Right lobe of liver (tissue), 4 donors: ENCODE measurements around the gene PRKCZ.

Source experiments
- POLR2A ChIP-seq: fragments of 450-650 bp; IDR thresholded peaks from one replicate; pipeline ENCODE4 v1.6.1; 2017; ENCODE audit warnings: antibody characterized with exemption, mild to moderate bottlenecking
- TF ChIP-seq, protein P1 (sequence below), 4 donors: fragments of 200-600 bp in 3 of 4; fragments of 450-650 bp in 1 of 4; IDR thresholded peaks; one replicate each; pipeline versions ENCODE4 v1.5.1 to v1.8.0; 2016 to 2022; ENCODE audit warnings: antibody characterized with exemption in 4 of 4, mild to moderate bottlenecking in 2 of 4
- donor health status: DM: no; HTN: no; CAD: no.
- donor health status: DM: no; HTN: no; CAD: no.
- donor health status: DM: no; HTN: yes; CAD: no.

DNA sequence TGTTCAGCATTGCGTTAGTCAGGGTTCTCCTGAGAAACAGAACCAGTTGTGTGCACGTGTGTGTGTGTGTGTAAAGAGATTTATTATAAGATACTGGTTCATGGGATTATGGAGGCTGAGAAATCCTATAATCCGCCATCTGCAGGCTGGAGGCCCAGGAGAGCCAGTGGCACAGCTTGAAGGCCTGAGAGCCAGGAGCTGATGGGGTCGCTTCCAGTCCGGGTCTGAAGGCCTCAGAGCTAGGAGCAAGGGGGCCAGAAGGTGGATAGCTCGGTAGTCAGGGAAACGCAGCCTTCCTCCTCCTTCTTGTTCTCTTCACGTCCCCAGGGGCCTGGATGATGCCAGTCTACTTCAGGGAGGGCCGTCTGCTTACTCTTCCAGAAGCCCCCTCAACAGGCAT is 106.7 kb downstream of the PRKCZ start:
- TF ChIP-seq, protein P1, sequence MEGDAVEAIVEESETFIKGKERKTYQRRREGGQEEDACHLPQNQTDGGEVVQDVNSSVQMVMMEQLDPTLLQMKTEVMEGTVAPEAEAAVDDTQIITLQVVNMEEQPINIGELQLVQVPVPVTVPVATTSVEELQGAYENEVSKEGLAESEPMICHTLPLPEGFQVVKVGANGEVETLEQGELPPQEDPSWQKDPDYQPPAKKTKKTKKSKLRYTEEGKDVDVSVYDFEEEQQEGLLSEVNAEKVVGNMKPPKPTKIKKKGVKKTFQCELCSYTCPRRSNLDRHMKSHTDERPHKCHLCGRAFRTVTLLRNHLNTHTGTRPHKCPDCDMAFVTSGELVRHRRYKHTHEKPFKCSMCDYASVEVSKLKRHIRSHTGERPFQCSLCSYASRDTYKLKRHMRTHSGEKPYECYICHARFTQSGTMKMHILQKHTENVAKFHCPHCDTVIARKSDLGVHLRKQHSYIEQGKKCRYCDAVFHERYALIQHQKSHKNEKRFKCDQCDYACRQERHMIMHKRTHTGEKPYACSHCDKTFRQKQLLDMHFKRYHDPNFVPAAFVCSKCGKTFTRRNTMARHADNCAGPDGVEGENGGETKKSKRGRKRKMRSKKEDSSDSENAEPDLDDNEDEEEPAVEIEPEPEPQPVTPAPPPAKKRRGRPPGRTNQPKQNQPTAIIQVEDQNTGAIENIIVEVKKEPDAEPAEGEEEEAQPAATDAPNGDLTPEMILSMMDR (IDR thresholded peaks at IDR 0.05): no peak
- no peak for TF ChIP-seq POLR2A
